ENCODE data around the gene COL6A2.

DNA sequence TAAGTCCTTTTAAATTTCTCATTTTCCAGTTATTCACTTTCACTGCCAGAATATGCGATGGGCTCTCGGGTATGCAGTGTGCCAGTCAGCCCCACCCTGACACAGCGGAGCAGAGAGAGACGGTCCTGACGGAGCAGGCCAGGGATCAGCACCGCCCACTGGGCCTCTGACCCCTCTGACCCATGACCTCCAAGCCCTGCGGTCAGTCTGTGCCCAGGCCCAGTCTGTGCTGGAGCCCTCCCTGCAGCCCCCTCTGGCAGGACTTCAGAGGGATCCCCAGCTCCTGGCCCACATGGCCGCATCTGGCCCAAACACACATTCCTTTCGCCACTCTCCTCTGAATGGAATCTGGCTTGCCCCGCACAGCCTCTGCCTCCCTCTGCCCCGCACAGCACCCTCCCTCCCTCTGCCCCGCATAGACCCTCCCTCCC lies 43.4 kb upstream of the COL6A2 start:
- no peak for TF ChIP-seq YY1 (IDR thresholded peaks at IDR 0.05; ENCODE audit: low read depth)
- TF ChIP-seq, protein P1, sequence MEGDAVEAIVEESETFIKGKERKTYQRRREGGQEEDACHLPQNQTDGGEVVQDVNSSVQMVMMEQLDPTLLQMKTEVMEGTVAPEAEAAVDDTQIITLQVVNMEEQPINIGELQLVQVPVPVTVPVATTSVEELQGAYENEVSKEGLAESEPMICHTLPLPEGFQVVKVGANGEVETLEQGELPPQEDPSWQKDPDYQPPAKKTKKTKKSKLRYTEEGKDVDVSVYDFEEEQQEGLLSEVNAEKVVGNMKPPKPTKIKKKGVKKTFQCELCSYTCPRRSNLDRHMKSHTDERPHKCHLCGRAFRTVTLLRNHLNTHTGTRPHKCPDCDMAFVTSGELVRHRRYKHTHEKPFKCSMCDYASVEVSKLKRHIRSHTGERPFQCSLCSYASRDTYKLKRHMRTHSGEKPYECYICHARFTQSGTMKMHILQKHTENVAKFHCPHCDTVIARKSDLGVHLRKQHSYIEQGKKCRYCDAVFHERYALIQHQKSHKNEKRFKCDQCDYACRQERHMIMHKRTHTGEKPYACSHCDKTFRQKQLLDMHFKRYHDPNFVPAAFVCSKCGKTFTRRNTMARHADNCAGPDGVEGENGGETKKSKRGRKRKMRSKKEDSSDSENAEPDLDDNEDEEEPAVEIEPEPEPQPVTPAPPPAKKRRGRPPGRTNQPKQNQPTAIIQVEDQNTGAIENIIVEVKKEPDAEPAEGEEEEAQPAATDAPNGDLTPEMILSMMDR (IDR thresholded peaks at IDR 0.05) = no peak

All from SK-N-SH (cell line).